Trophoblast cell (in vitro differentiated cells and primary cell): ENCODE data around the gene USP32.

Experiments
- DNase-seq, 2 donors: peaks; one replicate each; pipeline ENCODE4 v3.0.0-alpha.2; 2016
- H2AFZ ChIP-seq: 2 replicates; pipeline ENCODE4 v1.6.1; 2013; ENCODE audit warnings: low read length, moderate library complexity, mild to moderate bottlenecking; ENCODE audit not compliant: insufficient read depth, poor library complexity
- H2AK5ac ChIP-seq: 2 replicates; pipeline ENCODE4 v1.6.1; 2013; ENCODE audit warnings: mild to moderate bottlenecking, low read length
- H2BK120ac ChIP-seq: 2 replicates; pipeline ENCODE4 v1.6.1; 2013; ENCODE audit warnings: low read length, mild to moderate bottlenecking, moderate library complexity; ENCODE audit not compliant: insufficient read depth, poor library complexity
- H2BK12ac ChIP-seq: 2 replicates; pipeline ENCODE4 v1.6.1; 2013; ENCODE audit warnings: mild to moderate bottlenecking, low read length, moderate library complexity
- H2BK5ac ChIP-seq: 2 replicates; pipeline ENCODE4 v1.6.1; 2013; ENCODE audit warnings: low read length, low read depth, moderate library complexity, mild to moderate bottlenecking; ENCODE audit not compliant: poor library complexity
- H3K14ac ChIP-seq: 2 replicates; pipeline ENCODE4 v1.6.1; 2013; ENCODE audit warnings: mild to moderate bottlenecking, low read length
- H3K18ac ChIP-seq: 2 replicates; pipeline ENCODE4 v1.6.1; 2013; ENCODE audit warnings: mild to moderate bottlenecking, low read length
- H3K23ac ChIP-seq: 2 replicates; pipeline ENCODE4 v1.6.1; 2013; ENCODE audit warnings: low read length
- H3K27ac ChIP-seq: 2 replicates; pipeline ENCODE4 v1.5.1; 2013; ENCODE audit warnings: low read depth, mild to moderate bottlenecking, inconsistent platforms, low read length, moderate library complexity
- H3K27me3 ChIP-seq: 2 replicates; pipeline ENCODE4 v1.6.1; 2013; ENCODE audit warnings: inconsistent platforms, mild to moderate bottlenecking, low read length, moderate library complexity; ENCODE audit not compliant: insufficient read depth
- H3K36me3 ChIP-seq, 2 experiments: 1 replicate in 1 of 2; 2 replicates in 1 of 2; pipeline ENCODE4 v1.6.1; 2013; ENCODE audit warnings: low read length in 2 of 2, mild to moderate bottlenecking in 2 of 2, moderate library complexity in 1 of 2; ENCODE audit not compliant: insufficient read depth in 2 of 2, control insufficient read depth in 1 of 2
- H3K4ac ChIP-seq: 2 replicates; pipeline ENCODE4 v1.6.1; 2013; ENCODE audit warnings: low read depth, mild to moderate bottlenecking, low read length, moderate library complexity
- H3K4me1 ChIP-seq, 2 experiments: 1 replicate in 1 of 2; 2 replicates in 1 of 2; pipeline ENCODE4 v1.6.1; 2013; ENCODE audit warnings: low read length in 2 of 2, mild to moderate bottlenecking in 2 of 2, moderate library complexity in 1 of 2; ENCODE audit not compliant: insufficient read depth in 2 of 2, control insufficient read depth in 1 of 2
- H3K4me2 ChIP-seq: 2 replicates; pipeline ENCODE4 v1.6.1; 2013; ENCODE audit warnings: inconsistent platforms, mild to moderate bottlenecking, low read length, moderate library complexity
- H3K4me3 ChIP-seq: 2 replicates; pipeline ENCODE4 v1.5.1; 2013; ENCODE audit warnings: mild to moderate bottlenecking, low read depth, low read length, inconsistent platforms
- H3K79me1 ChIP-seq: one replicate; pipeline ENCODE4 v1.6.1; 2013; ENCODE audit warnings: low read length
- H3K79me2 ChIP-seq: 2 replicates; pipeline ENCODE4 v1.6.1; 2013; ENCODE audit warnings: low read length, mild to moderate bottlenecking; ENCODE audit not compliant: control insufficient read depth, insufficient read depth, poor library complexity
- H3K9ac ChIP-seq: 2 replicates; pipeline ENCODE4 v1.6.1; 2013; ENCODE audit warnings: mild to moderate bottlenecking, low read length
- H3K9me3 ChIP-seq: 2 replicates; pipeline ENCODE4 v1.6.1; 2013; ENCODE audit warnings: low read depth, mild to moderate bottlenecking, control low read depth, inconsistent platforms, low read length; ENCODE audit not compliant: insufficient read depth
- H4K12ac ChIP-seq: 2 replicates; pipeline ENCODE4 v1.6.1; 2013; ENCODE audit warnings: low read depth, mild to moderate bottlenecking, low read length, moderate library complexity
- H4K8ac ChIP-seq: 2 replicates; pipeline ENCODE4 v1.6.1; 2013; ENCODE audit warnings: low read depth, mild to moderate bottlenecking, low read length, moderate library complexity
- H4K91ac ChIP-seq: one replicate; pipeline ENCODE4 v1.6.1; 2013; ENCODE audit warnings: low read depth, mild to moderate bottlenecking, low read length, moderate library complexity
- WGBS: extraction: QIAGEN DNeasy Blood & Tissue Kit; methylation state at CpG from one replicate; pipeline ENCODE4 v1.1.7; 2013; ENCODE audit warnings: missing lambda C conversion rate; ENCODE audit not compliant: insufficient read length, insufficient coverage; ENCODE audit errors: extremely low coverage; 5-methylcytosine and 5-hydroxymethylcytosine counted together

USP32 gene

DNA sequence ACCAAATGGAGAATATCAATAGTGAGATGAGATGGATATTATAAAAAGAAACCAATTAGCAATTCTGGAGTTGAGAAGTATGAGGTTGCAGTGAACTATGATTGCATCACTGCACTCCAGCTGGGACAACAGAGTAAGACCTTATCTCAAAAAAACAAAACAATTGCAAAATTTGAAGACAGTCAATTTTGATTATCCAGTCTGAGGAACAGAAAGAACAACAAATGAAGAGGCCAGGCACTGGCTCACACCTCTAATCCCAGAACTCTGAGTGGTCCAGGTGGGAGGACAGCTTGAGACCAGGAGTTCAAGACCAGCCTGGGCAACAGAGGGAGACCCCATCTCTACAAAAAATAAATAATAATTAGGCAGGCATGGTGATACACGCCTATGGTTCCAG lies 35.0 kb downstream of the USP32 start:
- no peak overlapping the region for H2AK5ac ChIP-seq
- H4K8ac ChIP-seq = no peak overlapping the region
- H3K79me1 ChIP-seq = no peaks in the 10 kb centered on the region
- no peak overlapping the region for H3K4me2 ChIP-seq
- no peak overlapping the region for H4K91ac ChIP-seq
- H3K4ac ChIP-seq = no peak overlapping the region
- no peak overlapping the region for H3K27ac ChIP-seq
- H2AFZ ChIP-seq = no peak overlapping the region
- H3K23ac ChIP-seq = no peak overlapping the region
- no peak overlapping the region for H3K9ac ChIP-seq
- no peaks in the 10 kb centered on the region for H3K9me3 ChIP-seq
- no peaks in the 10 kb centered on the region for H3K36me3 ChIP-seq
- DNase-seq = peak in 1 of 2 donors; percentile 56
- no peaks in the 10 kb centered on the region for H3K27me3 ChIP-seq
- H2BK12ac ChIP-seq = no peak overlapping the region
- no peak overlapping the region for H3K14ac ChIP-seq
- H4K12ac ChIP-seq = no peak overlapping the region
- WGBS = no CpG with 5 or more reads among the region's 1 CpG
- H3K4me3 ChIP-seq = no peak overlapping the region
- H2BK5ac ChIP-seq = no peak overlapping the region
- no peaks in the 10 kb centered on the region for H3K79me2 ChIP-seq
- no peak overlapping the region for H2BK120ac ChIP-seq
- H3K4me1 ChIP-seq = no peaks in the 10 kb centered on the region
- H3K18ac ChIP-seq = no peak overlapping the region

DNA sequence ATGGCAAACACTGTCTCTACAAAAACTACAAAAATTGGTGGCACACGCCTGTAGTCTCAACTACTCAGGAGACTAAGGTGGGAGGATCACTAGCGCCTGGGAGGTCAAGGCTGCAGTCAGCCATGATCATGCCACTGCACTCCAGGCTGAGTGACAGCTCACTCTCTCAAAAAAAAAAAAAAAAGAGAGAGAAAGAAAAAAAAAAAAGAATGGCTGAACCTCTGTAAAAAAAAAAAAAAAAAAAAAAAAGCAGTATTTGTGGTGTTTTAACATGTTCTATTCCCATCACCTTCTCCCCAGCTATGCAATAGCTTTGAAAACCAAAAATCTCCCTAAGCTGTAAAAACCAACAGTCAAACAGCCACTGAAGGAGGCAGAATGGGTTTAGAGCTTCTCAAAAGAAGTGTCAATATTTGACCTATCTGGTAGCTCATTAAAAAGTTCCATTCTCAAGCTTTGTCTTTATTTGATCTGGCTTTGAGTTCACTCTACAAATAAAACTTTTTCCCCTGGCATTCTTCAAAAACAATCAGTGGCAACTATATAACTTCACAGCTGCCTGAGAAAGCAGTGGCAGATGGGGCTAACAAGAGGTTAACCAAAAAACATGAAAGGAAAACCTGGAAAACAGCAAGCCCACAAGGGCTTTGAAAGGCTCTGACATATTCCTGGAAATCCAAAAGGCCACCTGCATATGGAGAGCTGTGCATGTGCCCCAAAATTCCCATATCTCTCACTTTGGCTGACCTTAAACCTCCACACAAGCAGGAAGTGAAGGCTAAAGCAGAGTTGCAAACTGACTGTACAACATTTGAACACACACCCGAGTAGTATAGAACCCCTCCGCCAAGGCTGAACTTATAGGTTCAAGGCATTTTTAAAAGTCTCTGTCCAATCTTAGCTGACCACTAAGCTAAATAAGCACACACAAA lies 36.0 kb downstream of the USP32 start:
- H3K9ac ChIP-seq = no peak overlapping the region
- H3K23ac ChIP-seq = no peak overlapping the region
- H2AFZ ChIP-seq = no peak overlapping the region
- H4K8ac ChIP-seq = no peak overlapping the region
- H3K18ac ChIP-seq = no peak overlapping the region
- no peak overlapping the region for H4K12ac ChIP-seq
- no peak overlapping the region for H3K4ac ChIP-seq
- WGBS = no CpG with 5 or more reads among the region's 4 CpGs
- H3K4me2 ChIP-seq = no peak overlapping the region
- H3K27ac ChIP-seq = no peak overlapping the region
- H4K91ac ChIP-seq = no peak overlapping the region
- H3K4me1 ChIP-seq = no peaks in the 10 kb centered on the region
- no peak overlapping the region for H3K14ac ChIP-seq
- H3K9me3 ChIP-seq = no peaks in the 10 kb centered on the region
- H2BK120ac ChIP-seq = no peak overlapping the region
- no peak overlapping the region for H2AK5ac ChIP-seq
- no peak overlapping the region for H3K4me3 ChIP-seq
- no peaks in the 10 kb centered on the region for H3K36me3 ChIP-seq
- no peak overlapping the region for H2BK5ac ChIP-seq
- H3K79me2 ChIP-seq = no peaks in the 10 kb centered on the region
- H3K27me3 ChIP-seq = no peaks in the 10 kb centered on the region
- no peaks in the 10 kb centered on the region for H3K79me1 ChIP-seq
- no peak for DNase-seq
- H2BK12ac ChIP-seq = no peak overlapping the region

DNA sequence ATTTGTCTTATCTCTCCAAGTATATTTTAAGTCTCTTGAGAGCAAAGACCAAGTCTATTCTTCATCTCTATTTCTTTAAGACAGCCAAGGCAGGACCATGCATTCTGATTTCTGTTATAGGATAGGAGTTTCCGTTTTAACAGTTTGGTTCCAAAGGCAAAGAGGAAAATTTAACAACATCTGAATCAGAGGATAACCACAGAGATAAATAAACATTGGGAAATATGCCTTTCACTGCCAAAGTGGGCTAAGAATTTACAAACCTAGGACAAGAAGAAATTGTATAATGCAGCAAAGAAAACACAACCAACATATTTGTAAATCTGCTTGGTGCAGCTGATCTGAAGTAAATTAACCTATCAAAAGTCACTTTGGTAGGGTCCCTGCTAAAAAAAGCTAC lies 37.7 kb downstream of the USP32 start:
- Histone ChIP-seq H3K14ac (no peak overlapping the region), H3K4me1 (no peaks in the 10 kb centered on the region), H3K36me3 (no peaks in the 10 kb centered on the region), H3K27me3 (no peaks in the 10 kb centered on the region), H3K9ac (no peak overlapping the region), H3K79me1 (no peaks in the 10 kb centered on the region), H2AFZ (no peak overlapping the region), H3K4me3 (no peak overlapping the region), H4K91ac (no peak overlapping the region), H2BK5ac (no peak overlapping the region), H4K12ac (no peak overlapping the region), H4K8ac (no peak overlapping the region), H2BK12ac (no peak overlapping the region), H3K4me2 (no peak overlapping the region), H3K27ac (no peak overlapping the region), H3K79me2 (no peaks in the 10 kb centered on the region), H3K4ac (no peak overlapping the region), H2BK120ac (no peak overlapping the region), H3K18ac (no peak overlapping the region), H2AK5ac (no peak overlapping the region), H3K23ac (no peak overlapping the region), H3K9me3 (no peaks in the 10 kb centered on the region)
- no peak for DNase-seq
- no CpG with 5 or more reads among the region's 1 CpG for WGBS

DNA sequence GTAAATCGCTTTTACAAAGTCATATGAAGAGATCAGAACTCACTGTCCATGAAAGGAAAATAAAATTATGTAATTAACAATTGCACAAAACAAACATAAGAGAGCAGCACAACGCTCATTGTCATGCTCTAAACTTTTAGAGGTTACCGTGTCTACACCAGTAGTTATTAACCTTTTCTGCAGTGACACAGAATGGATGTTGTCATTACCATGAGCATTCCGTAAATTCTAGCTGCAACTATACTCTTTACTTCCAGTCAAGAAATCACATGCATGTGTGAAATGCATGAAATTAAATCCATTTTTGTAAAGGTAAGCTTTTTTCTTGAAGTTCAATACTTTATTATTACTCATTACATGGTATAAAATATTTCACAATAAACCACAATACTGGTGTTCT lies 38.2 kb downstream of the USP32 start:
- Histone ChIP-seq H3K4me3 (no peak overlapping the region), H3K4me1 (no peaks in the 10 kb centered on the region), H3K4me2 (no peak overlapping the region), H3K9me3 (no peaks in the 10 kb centered on the region), H2AFZ (no peak overlapping the region), H4K8ac (no peak overlapping the region), H3K14ac (no peak overlapping the region), H2AK5ac (no peak overlapping the region), H2BK120ac (no peak overlapping the region), H3K36me3 (no peaks in the 10 kb centered on the region), H4K91ac (no peak overlapping the region), H3K9ac (no peak overlapping the region), H3K4ac (no peak overlapping the region), H3K27ac (no peak overlapping the region), H3K79me2 (no peaks in the 10 kb centered on the region), H3K79me1 (no peaks in the 10 kb centered on the region), H2BK12ac (no peak overlapping the region), H3K18ac (no peak overlapping the region), H3K27me3 (no peaks in the 10 kb centered on the region), H4K12ac (no peak overlapping the region), H2BK5ac (no peak overlapping the region), H3K23ac (no peak overlapping the region)
- no CpG with 5 or more reads among the region's 4 CpGs for WGBS
- DNase-seq = peak in 1 of 2 donors; percentile 62
